ENCODE data around the gene SUPT3H. TPM values are rescaled to one million over a fixed set of nuclear protein-coding genes. Genes with fewer than 3 reads are reported as not detected.

SUPT3H gene
- total and polyA plus RNA-seq, 12 donors, result 10.0 to 56.2 (median 16.6) TPM

DNA sequence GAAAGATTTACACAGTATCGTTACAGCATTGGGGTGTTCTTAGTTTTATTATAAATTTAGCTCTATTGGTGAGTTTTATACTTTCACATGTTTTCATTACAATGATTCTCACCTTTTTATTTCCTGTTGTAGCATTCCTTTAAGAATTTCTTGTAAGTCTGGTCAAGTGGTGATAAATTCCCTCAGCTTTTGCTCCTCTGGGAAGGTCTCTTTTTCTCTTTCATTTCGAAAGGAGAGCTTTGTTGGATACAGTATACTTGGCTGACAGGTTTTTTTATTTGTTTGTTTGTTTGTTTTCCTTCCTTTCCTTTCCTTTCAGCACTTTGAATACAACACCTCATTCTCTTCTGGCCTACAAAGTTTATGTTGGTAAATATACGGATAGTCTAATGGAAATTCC, 299.3 kb downstream of the SUPT3H start:
- peaks cover 3 to 10% of the 10 kb centered on the region in 2 donors for H3K4me1 ChIP-seq (replicated peaks in 1 of 2)
- DNase-seq, result no peak
- WGBS, 4 donors, result 97 to 100% (median 99%) methylated on average over 3 of the region's 3 CpGs
- H3K27me3 ChIP-seq, result no peaks in the 10 kb centered on the region
- no peak overlapping the region for H3K4me3 ChIP-seq
- intact Hi-C loops (cut with DNase I), result no loop called here
- no peaks in the 10 kb centered on the region for H3K36me3 ChIP-seq (replicated peaks in 1 of 2)
- no peak overlapping the region for H3K27ac ChIP-seq
- peaks cover 5 to 9% (median 7%) of the 10 kb centered on the region in 3 donors for H3K9me3 ChIP-seq (replicated peaks in 1 of 3)
- TF ChIP-seq, protein P1, sequence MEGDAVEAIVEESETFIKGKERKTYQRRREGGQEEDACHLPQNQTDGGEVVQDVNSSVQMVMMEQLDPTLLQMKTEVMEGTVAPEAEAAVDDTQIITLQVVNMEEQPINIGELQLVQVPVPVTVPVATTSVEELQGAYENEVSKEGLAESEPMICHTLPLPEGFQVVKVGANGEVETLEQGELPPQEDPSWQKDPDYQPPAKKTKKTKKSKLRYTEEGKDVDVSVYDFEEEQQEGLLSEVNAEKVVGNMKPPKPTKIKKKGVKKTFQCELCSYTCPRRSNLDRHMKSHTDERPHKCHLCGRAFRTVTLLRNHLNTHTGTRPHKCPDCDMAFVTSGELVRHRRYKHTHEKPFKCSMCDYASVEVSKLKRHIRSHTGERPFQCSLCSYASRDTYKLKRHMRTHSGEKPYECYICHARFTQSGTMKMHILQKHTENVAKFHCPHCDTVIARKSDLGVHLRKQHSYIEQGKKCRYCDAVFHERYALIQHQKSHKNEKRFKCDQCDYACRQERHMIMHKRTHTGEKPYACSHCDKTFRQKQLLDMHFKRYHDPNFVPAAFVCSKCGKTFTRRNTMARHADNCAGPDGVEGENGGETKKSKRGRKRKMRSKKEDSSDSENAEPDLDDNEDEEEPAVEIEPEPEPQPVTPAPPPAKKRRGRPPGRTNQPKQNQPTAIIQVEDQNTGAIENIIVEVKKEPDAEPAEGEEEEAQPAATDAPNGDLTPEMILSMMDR (IDR thresholded peaks at IDR 0.05), result no peak
- no peak for TF ChIP-seq POLR2A (IDR thresholded peaks at IDR 0.05)

DNA sequence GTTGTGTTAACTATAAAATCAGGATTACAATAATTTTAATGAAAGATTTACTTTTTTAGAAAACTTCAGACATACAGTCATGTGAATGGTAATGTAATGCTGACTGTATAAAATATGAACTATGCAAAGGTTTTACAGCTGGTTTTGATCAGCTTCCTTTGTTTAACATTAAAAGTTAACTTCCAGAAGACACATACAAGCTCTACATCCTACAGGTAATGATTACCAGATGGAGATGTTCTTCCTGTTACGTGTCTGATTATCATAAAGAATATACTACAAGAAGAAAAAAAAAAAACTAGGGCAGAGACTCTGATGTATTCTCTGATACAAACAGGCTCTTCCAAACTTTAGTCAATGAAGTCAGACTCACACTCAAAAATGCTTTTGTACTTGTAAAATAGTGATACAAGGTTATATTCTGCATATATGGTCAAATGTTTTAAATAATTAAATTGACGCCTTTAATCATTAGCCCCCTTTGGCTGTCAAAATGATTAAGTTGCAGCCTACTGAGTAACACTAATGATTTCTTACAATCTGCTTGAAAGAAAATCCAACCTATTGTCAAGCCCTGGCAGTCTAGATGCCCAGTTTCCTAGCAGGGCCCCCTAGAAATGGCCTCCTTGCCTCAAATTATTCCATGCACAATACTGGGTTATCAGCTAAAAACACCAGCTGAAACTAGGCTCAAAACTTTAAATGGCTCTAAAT, 301.4 kb downstream of the SUPT3H start:
- H3K9me3 ChIP-seq (replicated peaks in 1 of 3), result peaks cover 5 to 9% (median 7%) of the 10 kb centered on the region in 3 donors
- H3K27me3 ChIP-seq, result no peaks in the 10 kb centered on the region
- 90 to 98% (median 96%) methylated on average over 2 of the region's 2 CpGs for WGBS, 4 donors
- TF ChIP-seq, protein P1 (IDR thresholded peaks at IDR 0.05), result no peak
- no peak for TF ChIP-seq POLR2A (IDR thresholded peaks at IDR 0.05)
- H3K27ac ChIP-seq, result peak overlapping the region in 1 of 5 donors; percentile 73
- DNase-seq, result no peak
- H3K36me3 ChIP-seq (replicated peaks in 1 of 2), result no peaks in the 10 kb centered on the region
- H3K4me1 ChIP-seq (replicated peaks in 1 of 2), result peaks cover 3 to 21% of the 10 kb centered on the region in 2 donors
- intact Hi-C loops (cut with DNase I), result no loop called here
- no peak overlapping the region for H3K4me3 ChIP-seq

DNA sequence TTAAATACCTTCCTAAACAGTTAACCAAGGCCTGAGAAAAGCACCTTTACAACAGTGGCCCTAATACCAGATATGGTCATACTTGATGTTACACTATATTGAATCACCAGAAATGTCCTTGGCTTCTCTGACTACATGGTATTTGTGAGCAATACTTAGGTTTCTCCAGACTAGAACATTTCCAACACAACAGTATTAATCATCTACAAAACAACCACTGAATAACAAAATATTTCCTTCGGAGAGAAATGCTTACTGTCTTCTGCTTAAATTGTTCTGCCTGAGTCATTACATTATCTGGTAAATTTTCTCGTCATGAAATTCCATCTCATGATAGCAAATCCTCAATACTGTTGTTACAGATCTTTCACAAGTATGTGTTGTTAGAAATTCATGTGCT, 302.5 kb downstream of the SUPT3H start:
- Histone ChIP-seq H3K9me3 (replicated peaks in 1 of 3) (peaks cover 5 to 9% (median 7%) of the 10 kb centered on the region in 3 donors), H3K27ac (peak overlapping the region; percentile 20 to 73 (median 40)), H3K36me3 (replicated peaks in 1 of 2) (no peaks in the 10 kb centered on the region), H3K27me3 (no peaks in the 10 kb centered on the region), H3K4me3 (no peak overlapping the region), H3K4me1 (replicated peaks in 1 of 2) (peaks cover 3 to 21% of the 10 kb centered on the region in 2 donors)
- TF ChIP-seq, protein P1 (IDR thresholded peaks at IDR 0.05), result no peak
- TF ChIP-seq POLR2A (IDR thresholded peaks at IDR 0.05), result no peak
- intact Hi-C loops (cut with DNase I), result no loop called here
- WGBS, 4 donors, result 34 to 40% (median 39%) methylated on average over 2 of the region's 2 CpGs
- DNase-seq, result no peak

DNA sequence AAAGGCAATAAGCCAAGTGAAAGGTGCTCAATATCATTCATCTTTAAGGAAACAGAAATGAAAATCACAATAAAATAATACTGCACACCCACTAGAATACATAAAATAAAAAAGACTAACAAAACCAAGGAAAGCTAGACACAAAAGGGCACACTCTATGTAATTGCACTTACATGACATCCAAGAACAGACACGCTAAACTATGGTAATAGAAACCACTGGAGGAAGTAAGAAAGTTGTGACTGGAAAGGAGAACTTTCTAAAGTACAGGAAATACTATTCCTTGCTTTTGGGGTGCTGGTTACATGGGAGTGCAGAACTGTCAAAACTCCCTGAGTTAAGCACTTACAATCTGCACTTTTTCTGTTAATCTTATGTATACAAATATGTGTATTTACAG, 303.3 kb downstream of the SUPT3H start:
- H3K4me1 ChIP-seq (replicated peaks in 1 of 2), result peaks cover 3 to 21% of the 10 kb centered on the region in 2 donors
- intact Hi-C loops (cut with DNase I), result no loop called here
- H3K4me3 ChIP-seq, result no peak overlapping the region
- TF ChIP-seq, protein P1 (IDR thresholded peaks at IDR 0.05), result no peak
- TF ChIP-seq POLR2A (IDR thresholded peaks at IDR 0.05), result no peak
- no peaks in the 10 kb centered on the region for H3K27me3 ChIP-seq
- no peaks in the 10 kb centered on the region for H3K36me3 ChIP-seq (replicated peaks in 1 of 2)
- peak overlapping the region in 3 of 5 donors; percentile 34 to 73 (median 73) for H3K27ac ChIP-seq
- WGBS, 4 donors, result 65 to 88% (median 84%) methylated on average over 1 of the region's 1 CpG
- DNase-seq, result no peak
- peaks cover 5 to 9% (median 7%) of the 10 kb centered on the region in 3 donors for H3K9me3 ChIP-seq (replicated peaks in 1 of 3)
